ENCODE results near the gene TEX11. TPM values are rescaled to one million over a fixed set of nuclear protein-coding genes. Genes with fewer than 3 reads are reported as not detected.
"Not testable (repeated sequence)": the region's sequence is repeated elsewhere in the genome, so short reads cannot be mapped to it uniquely, and the experiment has no call there.

Gene TEX11
- total RNA-seq, 3 donors from 2014 or later, result not detected

DNA sequence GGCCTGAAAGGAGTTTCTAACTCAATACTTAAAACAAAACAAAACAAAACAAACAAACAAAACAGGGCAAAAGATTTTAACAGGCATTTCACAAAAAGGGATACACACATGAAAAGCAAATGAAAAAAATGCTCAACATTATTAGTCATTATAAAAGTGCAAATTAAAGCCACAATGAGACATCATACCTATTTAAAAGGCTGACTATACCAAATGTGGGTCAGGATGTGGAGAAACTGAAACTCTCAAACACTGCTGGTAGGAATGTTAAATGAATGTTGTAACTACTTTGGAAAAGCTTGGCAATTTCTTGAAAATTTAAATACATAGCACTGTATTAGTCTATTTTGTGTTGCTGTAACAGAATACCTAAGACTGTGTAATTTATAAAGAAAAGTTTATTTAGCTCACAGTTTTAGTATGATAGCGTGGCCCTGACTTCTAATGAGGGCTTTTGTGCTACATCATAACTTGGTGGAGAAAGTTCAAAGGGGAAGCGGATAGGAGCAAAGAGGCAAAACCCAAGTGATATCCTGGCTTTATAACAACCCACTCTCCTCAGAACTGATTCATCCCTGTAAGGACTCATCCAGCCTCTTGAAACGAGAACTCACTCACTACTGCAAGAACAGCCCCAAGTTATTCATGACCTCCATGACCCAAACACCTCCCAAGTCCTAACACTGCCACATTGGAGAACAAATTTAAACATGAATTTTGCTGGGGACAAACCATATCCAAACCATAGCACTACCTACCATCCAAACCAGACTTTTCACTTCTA is 214.0 kb downstream of the TEX11 start:
- intact Hi-C loops (cut with DNase I; ENCODE audit: low total_unique reads), result no loop called here
- Histone ChIP-seq H3K9me3 (peaks cover 0 to 14% of the 10 kb centered on the region in 2 donors), H3K27ac (no peak overlapping the region), H3K36me3 (no peaks in the 10 kb centered on the region), H3K4me3 (no peak overlapping the region), H3K27me3 (peaks cover 0 to 28% of the 10 kb centered on the region in 2 donors), H3K4me1 (no peaks in the 10 kb centered on the region)
- TF ChIP-seq POLR2AphosphoS5 (IDR thresholded peaks at IDR 0.05) (no peak), CTCF (IDR thresholded peaks at IDR 0.05) (no peak), POLR2A (IDR thresholded peaks at IDR 0.05) (no peak)
- no peak for DNase-seq (ENCODE audit: low spot score in 2 of 2)

DNA sequence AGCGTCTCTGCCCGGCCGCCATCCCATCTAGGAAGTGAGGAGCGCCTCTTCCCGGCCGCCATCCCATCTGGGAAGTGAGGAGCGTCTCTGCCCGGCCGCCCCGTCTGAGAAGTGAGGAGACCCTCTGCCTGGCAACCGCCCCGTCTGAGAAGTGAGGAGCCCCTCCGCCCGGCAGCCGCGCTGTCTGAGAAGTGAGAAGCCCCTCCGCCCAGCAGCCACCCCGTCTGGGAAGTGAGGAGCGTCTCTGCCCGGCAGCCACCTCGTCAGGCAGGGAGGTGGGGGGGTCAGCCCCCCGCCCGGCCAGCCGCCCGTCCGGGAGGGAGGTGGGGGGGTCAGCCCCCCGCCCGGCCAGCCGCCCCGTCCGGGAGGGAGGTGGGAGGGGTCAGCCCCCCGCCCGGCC is 229.1 kb downstream of the TEX11 start:
- DNase-seq (ENCODE audit: low spot score in 2 of 2); H3K4me3 ChIP-seq; H3K27ac ChIP-seq; H3K4me1 ChIP-seq; intact Hi-C loops (cut with DNase I; ENCODE audit: low total_unique reads); H3K36me3 ChIP-seq; H3K9me3 ChIP-seq: not testable (repeated sequence)
- peaks cover 0 to 20% of the 10 kb centered on the region in 2 donors for H3K27me3 ChIP-seq

DNA sequence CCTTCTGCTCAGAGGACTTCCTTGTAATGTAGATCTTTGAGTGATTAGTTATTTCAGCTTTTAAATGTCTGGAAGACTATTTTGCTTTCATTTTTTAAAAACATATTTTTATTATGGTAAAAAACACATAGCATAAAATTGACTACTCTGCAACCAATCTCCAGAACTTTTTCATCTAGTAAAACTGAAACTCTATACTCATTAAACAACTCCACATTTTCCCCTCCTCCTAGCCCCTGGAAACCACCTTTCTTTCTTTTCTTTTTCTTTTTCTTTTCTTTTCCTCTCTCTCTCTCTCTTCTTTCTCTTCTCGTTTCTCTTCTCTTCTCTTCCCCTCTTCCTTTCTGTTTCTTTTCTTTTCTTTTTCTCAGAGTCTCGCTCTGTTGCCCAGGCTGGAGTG is 233.2 kb downstream of the TEX11 start:
- no peak for DNase-seq (ENCODE audit: low spot score in 2 of 2)
- Histone ChIP-seq H3K36me3 (no peaks in the 10 kb centered on the region), H3K4me3 (no peak overlapping the region), H3K27ac (no peak overlapping the region), H3K9me3 (no peaks in the 10 kb centered on the region), H3K27me3 (peaks cover 0 to 10% of the 10 kb centered on the region in 2 donors), H3K4me1 (no peaks in the 10 kb centered on the region)
- TF ChIP-seq POLR2A (IDR thresholded peaks at IDR 0.05) (no peak), POLR2AphosphoS5 (IDR thresholded peaks at IDR 0.05) (no peak), CTCF (IDR thresholded peaks at IDR 0.05) (no peak)
- intact Hi-C loops (cut with DNase I; ENCODE audit: low total_unique reads), result no loop called here

DNA sequence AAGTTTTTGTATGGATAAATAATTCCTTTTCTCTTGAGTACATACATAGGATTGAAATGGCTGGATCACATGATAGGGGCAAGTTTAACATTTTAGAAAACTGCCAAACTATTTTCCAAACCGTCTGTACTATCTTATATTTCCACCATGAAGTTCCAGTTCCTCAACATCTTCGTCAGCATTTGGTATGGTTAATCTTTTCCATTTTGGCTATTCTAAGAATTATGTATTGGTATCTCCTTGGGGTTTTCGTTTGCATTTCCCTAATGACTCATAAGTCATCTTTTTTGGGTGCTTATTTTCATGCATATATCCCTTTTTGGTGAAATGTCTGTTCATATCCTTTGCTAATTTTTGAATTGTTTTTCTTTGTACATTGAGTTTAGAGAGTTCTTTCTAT is 236.2 kb downstream of the TEX11 start:
- Histone ChIP-seq H3K4me1 (no peaks in the 10 kb centered on the region), H3K27me3 (peaks cover 0 to 20% of the 10 kb centered on the region in 2 donors), H3K27ac (no peak overlapping the region), H3K4me3 (no peak overlapping the region), H3K9me3 (no peaks in the 10 kb centered on the region), H3K36me3 (no peaks in the 10 kb centered on the region)
- intact Hi-C loops (cut with DNase I; ENCODE audit: low total_unique reads), result no loop called here
- DNase-seq (ENCODE audit: low spot score in 2 of 2), result no peak
- TF ChIP-seq POLR2A (IDR thresholded peaks at IDR 0.05) (no peak), CTCF (IDR thresholded peaks at IDR 0.05) (no peak), POLR2AphosphoS5 (IDR thresholded peaks at IDR 0.05) (no peak)

- intact Hi-C loops (cut with DNase I; ENCODE audit: low total_unique reads), result no loop called here
- TF ChIP-seq CTCF (IDR thresholded peaks at IDR 0.05) (no peak), POLR2A (IDR thresholded peaks at IDR 0.05) (no peak), POLR2AphosphoS5 (IDR thresholded peaks at IDR 0.05) (no peak)
Observed at GRCh38 chrX:70669120-70669519, 239.4 kb downstream of the TEX11 start.

More at GRCh38 chrX:70669120-70669519, 239.4 kb downstream of the TEX11 start:
- Histone ChIP-seq H3K4me3 (no peak overlapping the region), H3K9me3 (no peaks in the 10 kb centered on the region), H3K36me3 (no peaks in the 10 kb centered on the region), H3K27ac (no peak overlapping the region), H3K27me3 (peaks cover 0 to 21% of the 10 kb centered on the region in 2 donors), H3K4me1 (no peaks in the 10 kb centered on the region)
- DNase-seq (ENCODE audit: low spot score in 2 of 2), result no peak
